Endothelial cell of umbilical vein (primary cell): ENCODE measurements around the gene GNAZ. TPM values are rescaled to one million over a fixed set of nuclear protein-coding genes. Genes with fewer than 3 reads are reported as not detected.

ENCODE experiments used
- BruUV-seq: library from RNA; stranded (reverse); fragments of 400-500 nt; replicated peaks from 2 replicates; lab custom pipeline; 2021; lab: Mats Ljungman, UMichigan
- CTCF ChIA-PET: fragments of 300-600, 350-600 bp; sonication (Branson Sonifier 250); formaldehyde crosslinking; loops from one replicate; lab custom pipeline; 2021; ENCODE audit warnings: antibody characterized with exemption, inconsistent platforms; lab: Charles Lee
- POLR2A ChIA-PET: fragments of 300-600, 350-600 bp; sonication (Branson Sonifier 250); formaldehyde crosslinking; loops from one replicate; lab custom pipeline; 2021; ENCODE audit warnings: antibody characterized with exemption, inconsistent platforms; lab: Charles Lee
- DNase-seq: peaks from one replicate; pipeline ENCODE4 v3.0.0-alpha.2; 2011; ENCODE audit warnings: low read depth, low spot score
- FAIRE-seq: peaks from 2 replicates; lab custom pipeline; 2011; peaks lifted over from hg19 to GRCh38; lab: Jason Lieb, UNC
- H2AFZ ChIP-seq: 2 replicates; pipeline ENCODE4 v1.6.0; 2012; ENCODE audit warnings: low read depth, low read length, control low read depth, inconsistent platforms
- H3K27ac ChIP-seq: 2 replicates; pipeline ENCODE4 v1.5.1; 2011; ENCODE audit warnings: low read depth, mild to moderate bottlenecking, control low read depth, low read length, moderate library complexity; ENCODE audit not compliant: insufficient read depth
- H3K27me3 ChIP-seq, 2 experiments: 2 replicates each; pipeline versions ENCODE4 v1.6.0 to v1.6.1; 2011; ENCODE audit warnings: low read length in 2 of 2, mixed read lengths in 1 of 2; ENCODE audit not compliant: control insufficient read depth in 2 of 2, insufficient read depth in 2 of 2
- H3K36me3 ChIP-seq, 2 experiments: 2 replicates in 1 of 2; 3 replicates in 1 of 2; pipeline ENCODE4 v1.5.1; 2011; ENCODE audit warnings: low read length in 2 of 2, mild to moderate bottlenecking in 1 of 2, moderate library complexity in 1 of 2; ENCODE audit not compliant: control insufficient read depth in 2 of 2, insufficient read depth in 2 of 2; ENCODE audit errors: extremely low read depth in 1 of 2
- H3K4me1 ChIP-seq: 3 replicates; pipeline ENCODE4 v1.5.1; 2011; ENCODE audit warnings: mild to moderate bottlenecking, low read length; ENCODE audit not compliant: control insufficient read depth, insufficient read depth; ENCODE audit errors: extremely low read depth
- H3K4me2 ChIP-seq: 2 replicates; pipeline ENCODE4 v1.6.1; 2011; ENCODE audit warnings: low read length, control low read depth, mixed read lengths; ENCODE audit not compliant: insufficient read depth
- H3K4me3 ChIP-seq, 3 experiments: fragments of 200-600 bp in 1 of 3; sonication (generic), shearing (Covaris generic) in 1 of 3; replicated peaks in 1 of 3; 2 replicates each; pipeline ENCODE4 v1.5.1; 2011 to 2016; ENCODE audit warnings: control low read depth in 3 of 3, low read length in 3 of 3, mild to moderate bottlenecking in 2 of 3, inconsistent platforms in 1 of 3, low read depth in 1 of 3, moderate library complexity in 1 of 3; ENCODE audit not compliant: insufficient read depth in 1 of 3
- H3K79me2 ChIP-seq: 2 replicates; pipeline ENCODE4 v1.6.0; 2012; ENCODE audit warnings: low read length, inconsistent platforms; ENCODE audit not compliant: control insufficient read depth, insufficient read depth
- H3K9ac ChIP-seq: replicated peaks from 2 replicates; pipeline ENCODE3; 2011; ENCODE audit warnings: low read length, control low read depth; ENCODE audit not compliant: insufficient read depth; ENCODE audit errors: extremely low read depth
- H3K9me1 ChIP-seq: replicated peaks from 3 replicates; pipeline ENCODE4 v1.6.0; 2011; ENCODE audit warnings: mild to moderate bottlenecking, low read length; ENCODE audit not compliant: control insufficient read depth, insufficient read depth; ENCODE audit errors: extremely low read depth
- H3K9me3 ChIP-seq: replicated peaks from 2 replicates; pipeline ENCODE4 v1.5.1; 2012; ENCODE audit warnings: low read length, inconsistent platforms; ENCODE audit not compliant: control insufficient read depth, insufficient read depth
- H4K20me1 ChIP-seq: replicated peaks from 2 replicates; pipeline ENCODE3; 2011; ENCODE audit warnings: mild to moderate bottlenecking, low read length; ENCODE audit not compliant: control insufficient read depth, insufficient read depth; ENCODE audit errors: extremely low read depth
- EZH2 ChIP-seq: IDR thresholded peaks from 2 replicates; pipeline ENCODE4 v1.6.1; 2012; ENCODE audit warnings: borderline replicate concordance, low read depth, mild to moderate bottlenecking, moderate library complexity, low read length, inconsistent platforms; ENCODE audit not compliant: severe bottlenecking
- FOS ChIP-seq: IDR thresholded peaks from 2 replicates; pipeline ENCODE4 v1.6.1; 2011; ENCODE audit warnings: mild to moderate bottlenecking, low read length, moderate library complexity, borderline replicate concordance; ENCODE audit not compliant: insufficient read depth
- GATA2 ChIP-seq: IDR thresholded peaks from 2 replicates; pipeline ENCODE4 v1.7.0; 2011; ENCODE audit warnings: low read depth, mild to moderate bottlenecking, moderate library complexity, mixed read lengths, low read length; ENCODE audit not compliant: insufficient read length, insufficient read depth
- JUN ChIP-seq: IDR thresholded peaks from 2 replicates; pipeline ENCODE4 v1.6.1; 2011; ENCODE audit warnings: borderline replicate concordance, low read depth; ENCODE audit not compliant: insufficient read length, insufficient read depth
- MYC ChIP-seq: IDR thresholded peaks from one replicate; pipeline ENCODE4 v1.6.1; 2011; ENCODE audit warnings: mild to moderate bottlenecking, low read depth, low read length
- POLR2A ChIP-seq: IDR thresholded peaks from 2 replicates; pipeline ENCODE4 v1.6.1; 2012; ENCODE audit warnings: low read depth, mild to moderate bottlenecking, control low read depth, low read length
- POLR2AphosphoS5 ChIP-seq: IDR thresholded peaks from 2 replicates; pipeline ENCODE4 v1.6.1; 2012; ENCODE audit warnings: low read depth, mild to moderate bottlenecking, control low read depth, low read length, moderate library complexity; ENCODE audit not compliant: insufficient read depth
- dilution Hi-C: fragments of 300-500 bp; cut with MboI; formaldehyde crosslinking; loops from one replicate; pipeline ENCODE4 v1.15.0; 2019; ENCODE audit warnings: low sequenced_read_pairs; ENCODE audit not compliant: extremely low pct_ligation_motif_present
- intact Hi-C: fragments of 100-400 bp; cut with micrococcal nuclease; formaldehyde crosslinking; loops from one replicate; pipeline ENCODE4 v1.10.0; 2022
- polyA plus RNA-seq, 4 experiments: library from polyadenylated mRNA; depleted of rRNA in 3 of 4; stranded (reverse) in 3 of 4; unstranded in 1 of 4; fragments of >200 nt; gene quantifications; 2 replicates each; pipeline versions ENCODE4 v1.2.1 to v1.2.3, GENCODE V29; 2011 to 2012; ENCODE audit warnings: missing spikeins in 1 of 4
- total RNA-seq: library from RNA; stranded (reverse); gene quantifications from 2 replicates; pipeline ENCODE4 v1.2.3, GENCODE V29; 2021
- TF ChIP-seq, protein P1 (sequence below): IDR thresholded peaks from 2 replicates; pipeline ENCODE4 v1.6.1; 2011; ENCODE audit not compliant: insufficient read depth, insufficient read length
- TF ChIP-seq, protein P2 (sequence below), 2 donors: IDR thresholded peaks; 1 replicate in 1 of 2; 2 replicates in 1 of 2; pipeline ENCODE4 v1.5.1; 2011; ENCODE audit warnings: low read length in 2 of 2, mild to moderate bottlenecking in 2 of 2, moderate library complexity in 2 of 2, control low read depth in 1 of 2, inconsistent platforms in 1 of 2, low read depth in 1 of 2; ENCODE audit not compliant: insufficient read depth in 1 of 2; ENCODE audit errors: extremely low read depth in 1 of 2

The GNAZ gene
- total and polyA plus RNA-seq, 2 donors (not counting 3 experiments of a cell fraction or from before 2014, with no cell fraction given), result 0.44 to 0.86 TPM

DNA sequence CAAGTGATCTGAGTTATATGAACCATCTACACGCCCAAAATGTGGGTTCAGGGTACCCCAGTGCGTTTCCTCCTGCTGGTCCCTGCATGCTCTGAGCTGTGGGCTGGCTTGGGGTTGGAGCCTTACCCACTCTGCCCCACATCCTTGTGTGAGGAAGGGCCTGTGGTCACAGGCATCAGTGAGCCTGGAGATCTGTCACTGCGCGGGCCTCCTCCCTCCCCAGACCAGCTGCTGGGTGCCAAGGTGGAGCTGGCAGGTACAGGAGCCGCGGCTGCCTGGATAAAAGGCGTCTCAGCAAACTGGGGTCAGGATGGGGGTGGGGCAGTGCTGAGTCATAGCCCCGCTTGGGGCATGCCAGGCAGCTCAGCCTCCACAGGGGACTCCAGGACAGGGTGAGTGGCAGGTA lies 17.9 kb downstream of the GNAZ start:
- Histone ChIP-seq H4K20me1 (no peaks in the 10 kb centered on the region), H3K36me3 (no peaks in the 10 kb centered on the region), H3K27ac (no peak overlapping the region), H2AFZ (no peak overlapping the region), H3K4me3 (no peak overlapping the region), H3K9ac (no peak overlapping the region), H3K27me3 (no peaks in the 10 kb centered on the region), H3K79me2 (no peaks in the 10 kb centered on the region), H3K9me3 (no peaks in the 10 kb centered on the region), H3K4me2 (no peak overlapping the region), H3K4me1 (no peaks in the 10 kb centered on the region), H3K9me1 (no peaks in the 10 kb centered on the region)
- intact Hi-C loops, result no loop called here
- TF ChIP-seq POLR2AphosphoS5 (no peak), EZH2 (no peak), GATA2 (no peak), FOS (no peak), MYC (no peak), JUN (no peak), POLR2A (no peak)
- TF ChIP-seq, protein P1, sequence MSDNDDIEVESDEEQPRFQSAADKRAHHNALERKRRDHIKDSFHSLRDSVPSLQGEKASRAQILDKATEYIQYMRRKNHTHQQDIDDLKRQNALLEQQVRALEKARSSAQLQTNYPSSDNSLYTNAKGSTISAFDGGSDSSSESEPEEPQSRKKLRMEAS, result no peak
- TF ChIP-seq, protein P2, sequence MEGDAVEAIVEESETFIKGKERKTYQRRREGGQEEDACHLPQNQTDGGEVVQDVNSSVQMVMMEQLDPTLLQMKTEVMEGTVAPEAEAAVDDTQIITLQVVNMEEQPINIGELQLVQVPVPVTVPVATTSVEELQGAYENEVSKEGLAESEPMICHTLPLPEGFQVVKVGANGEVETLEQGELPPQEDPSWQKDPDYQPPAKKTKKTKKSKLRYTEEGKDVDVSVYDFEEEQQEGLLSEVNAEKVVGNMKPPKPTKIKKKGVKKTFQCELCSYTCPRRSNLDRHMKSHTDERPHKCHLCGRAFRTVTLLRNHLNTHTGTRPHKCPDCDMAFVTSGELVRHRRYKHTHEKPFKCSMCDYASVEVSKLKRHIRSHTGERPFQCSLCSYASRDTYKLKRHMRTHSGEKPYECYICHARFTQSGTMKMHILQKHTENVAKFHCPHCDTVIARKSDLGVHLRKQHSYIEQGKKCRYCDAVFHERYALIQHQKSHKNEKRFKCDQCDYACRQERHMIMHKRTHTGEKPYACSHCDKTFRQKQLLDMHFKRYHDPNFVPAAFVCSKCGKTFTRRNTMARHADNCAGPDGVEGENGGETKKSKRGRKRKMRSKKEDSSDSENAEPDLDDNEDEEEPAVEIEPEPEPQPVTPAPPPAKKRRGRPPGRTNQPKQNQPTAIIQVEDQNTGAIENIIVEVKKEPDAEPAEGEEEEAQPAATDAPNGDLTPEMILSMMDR (IDR thresholded peaks at IDR 0.05; ENCODE audit: extremely low read depth in 1 of 2, insufficient read depth in 1 of 2, low read depth in 1 of 2, low read length in 2 of 2), result no peak
- ChIA-PET CTCF (no interaction called here), POLR2A (no interaction called here)
- dilution Hi-C loops, result no loop called here
- FAIRE-seq (no peak), DNase-seq (no peak)
- no TSS peak for BruUV-seq
